GM19023 (cell line): ENCODE data around the gene BRS3.
"Not testable (repeated sequence)": the region's sequence is repeated elsewhere in the genome, so short reads cannot be mapped to it uniquely, and the experiment has no call there.

Experiments used
- ATAC-seq: cut with Tn5 transposase; IDR thresholded peaks from one replicate; pipeline ENCODE4 v1.9.1; 2021; ENCODE audit warnings: mild to moderate bottlenecking, moderate library complexity; ENCODE audit not compliant: unreplicated experiment

The BRS3 gene

GRCh38 chrX:136487647-136488046 lies at the start of gene BRS3:
Gene BRS3, plus strand, starts transcription at chrX:136487947. Its CDS starts 168 bp downstream, at chrX:136488115.
- no peak for ATAC-seq

GRCh38 chrX:136438192-136438591 lies 49.6 kb upstream of the BRS3 start:
- ATAC-seq: no peak

DNA sequence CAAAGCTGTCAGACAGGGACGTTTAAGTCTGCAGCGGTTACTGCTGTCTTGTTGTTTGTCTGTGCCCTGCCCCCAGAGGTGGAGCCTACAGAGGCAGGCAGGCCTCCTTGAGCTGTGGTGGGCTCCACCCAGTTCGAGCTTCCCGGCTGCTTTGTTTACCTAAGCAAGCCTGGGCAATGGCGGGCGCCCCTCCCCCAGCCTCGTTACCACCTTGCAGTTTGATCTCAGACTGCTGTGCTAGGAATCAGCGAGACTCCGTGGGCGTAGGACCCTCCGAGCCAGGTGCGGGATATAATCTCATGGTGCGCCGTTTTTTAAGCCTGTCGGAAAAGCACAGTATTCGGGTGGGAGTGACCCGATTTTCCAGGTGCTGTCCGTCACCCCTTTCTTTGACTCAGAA lies 42.1 kb upstream of the BRS3 start:
- not testable (repeated sequence) for ATAC-seq

DNA sequence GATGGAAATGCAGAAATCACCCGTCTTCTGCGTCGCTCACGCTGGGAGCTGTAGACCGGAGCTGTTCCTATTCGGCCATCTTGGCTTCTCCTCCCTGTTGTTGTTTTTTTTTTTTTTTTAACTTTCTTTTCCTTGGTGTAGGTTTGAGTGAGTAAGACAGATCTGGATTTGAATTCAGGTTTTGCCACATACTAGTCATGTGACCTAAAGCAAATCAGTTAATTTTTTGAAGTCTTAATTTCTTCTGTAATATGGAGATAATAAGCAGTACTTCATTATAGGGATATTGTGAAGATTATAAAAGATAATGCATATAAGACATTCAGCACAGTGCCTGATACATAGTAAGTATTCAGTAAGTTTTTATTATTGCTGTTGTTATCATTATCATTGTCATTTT lies 41.5 kb upstream of the BRS3 start:
- no peak for ATAC-seq

- ATAC-seq: no peak
Observed at GRCh38 chrX:136447308-136447707, 40.4 kb upstream of the BRS3 start.

- ATAC-seq: no peak
Observed at GRCh38 chrX:136447968-136448367, 39.8 kb upstream of the BRS3 start.

GRCh38 chrX:136450050-136450830 lies 37.5 kb upstream of the BRS3 start:
- no peak for ATAC-seq

DNA sequence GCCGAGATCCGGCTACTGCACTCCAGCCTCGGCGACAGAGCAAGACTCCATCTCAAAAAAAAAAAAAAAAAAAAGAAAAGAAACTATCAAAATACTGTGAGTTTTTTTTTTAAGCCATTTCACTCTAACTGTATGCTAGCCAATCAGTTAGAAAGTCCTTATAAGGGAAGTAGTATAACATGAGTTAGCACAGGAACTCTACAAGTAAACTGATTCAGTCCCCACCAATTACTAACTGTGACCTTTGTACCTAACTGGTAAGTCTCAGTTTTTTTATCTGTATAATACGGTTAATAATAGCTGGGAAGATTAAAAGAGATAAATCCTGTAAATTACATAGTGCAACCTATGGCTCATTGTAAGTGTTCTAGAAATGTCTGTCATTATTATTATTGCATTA lies 35.1 kb upstream of the BRS3 start:
- ATAC-seq: no peak

GRCh38 chrX:136453114-136453513 lies 34.6 kb upstream of the BRS3 start:
- no peak for ATAC-seq

DNA sequence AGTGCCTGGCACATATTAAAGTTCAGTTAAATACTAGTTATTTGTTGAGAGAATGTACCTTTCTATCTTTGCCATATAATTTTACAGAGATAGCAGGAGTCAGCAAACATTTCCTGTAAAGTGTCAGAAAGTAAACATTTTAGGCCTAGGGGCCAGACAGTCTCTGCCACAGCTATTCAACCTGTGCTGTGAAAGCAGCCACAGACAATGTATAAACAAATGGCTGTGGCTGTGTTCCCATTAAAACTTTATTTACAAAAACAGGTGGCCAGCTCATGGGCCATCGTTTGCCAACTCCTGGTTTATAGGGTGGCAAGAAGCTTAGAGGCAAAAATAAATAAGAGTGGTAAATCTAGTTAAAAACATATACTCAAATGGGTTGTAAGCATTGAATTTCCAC lies 34.0 kb upstream of the BRS3 start:
- ATAC-seq: no peak

GRCh38 chrX:136456133-136456532 lies 31.6 kb upstream of the BRS3 start:
- ATAC-seq: no peak

DNA sequence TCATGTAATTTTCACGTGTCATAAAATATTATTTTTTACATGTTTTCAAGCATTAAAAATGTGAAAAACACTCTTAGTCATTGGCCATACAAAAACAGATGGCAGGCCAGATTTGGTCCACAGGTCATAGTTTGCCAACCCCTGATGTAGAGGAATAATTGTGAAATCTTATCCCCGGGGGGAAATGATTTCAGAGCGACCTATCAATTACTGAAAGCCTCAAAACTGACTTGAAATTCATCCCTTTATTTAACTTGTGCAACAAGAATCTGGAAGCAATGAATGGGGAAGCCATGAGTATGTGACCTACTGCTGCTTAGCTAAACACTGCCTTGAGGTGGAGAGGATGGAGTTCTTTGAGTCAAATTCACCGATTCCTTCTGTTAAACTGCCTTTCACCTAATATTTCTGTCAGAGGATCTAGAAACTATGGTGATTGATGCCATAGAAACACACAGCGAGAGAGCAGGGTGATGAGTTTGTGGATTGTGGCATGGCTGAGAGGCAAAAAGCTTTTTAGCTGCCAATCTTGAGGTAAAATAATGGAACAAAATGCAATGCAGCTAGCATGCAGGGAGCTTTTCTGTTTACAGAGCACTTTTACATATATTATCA lies 30.3 kb upstream of the BRS3 start:
- ATAC-seq: no peak

DNA sequence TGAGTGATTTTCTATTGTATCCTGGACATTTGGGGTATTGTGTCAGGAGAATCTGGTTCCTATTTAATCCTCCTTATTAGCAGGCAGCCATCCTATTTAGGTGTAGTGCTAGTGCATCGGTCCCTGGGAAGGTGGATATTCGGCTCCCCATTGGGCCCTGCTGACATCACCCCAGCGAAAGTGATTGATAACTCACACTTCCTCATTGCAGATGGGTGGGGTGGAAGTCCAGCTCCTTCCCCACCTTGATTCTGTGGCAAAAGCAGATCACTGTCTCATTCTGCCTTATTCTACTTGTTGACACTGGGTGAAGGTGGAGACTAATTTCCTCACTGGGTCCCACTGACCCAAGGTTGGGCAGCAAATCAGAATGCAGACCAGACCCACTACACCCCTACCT lies 23.2 kb upstream of the BRS3 start:
- no peak for ATAC-seq

GRCh38 chrX:136467303-136467702 lies 20.4 kb upstream of the BRS3 start:
- no peak for ATAC-seq

DNA sequence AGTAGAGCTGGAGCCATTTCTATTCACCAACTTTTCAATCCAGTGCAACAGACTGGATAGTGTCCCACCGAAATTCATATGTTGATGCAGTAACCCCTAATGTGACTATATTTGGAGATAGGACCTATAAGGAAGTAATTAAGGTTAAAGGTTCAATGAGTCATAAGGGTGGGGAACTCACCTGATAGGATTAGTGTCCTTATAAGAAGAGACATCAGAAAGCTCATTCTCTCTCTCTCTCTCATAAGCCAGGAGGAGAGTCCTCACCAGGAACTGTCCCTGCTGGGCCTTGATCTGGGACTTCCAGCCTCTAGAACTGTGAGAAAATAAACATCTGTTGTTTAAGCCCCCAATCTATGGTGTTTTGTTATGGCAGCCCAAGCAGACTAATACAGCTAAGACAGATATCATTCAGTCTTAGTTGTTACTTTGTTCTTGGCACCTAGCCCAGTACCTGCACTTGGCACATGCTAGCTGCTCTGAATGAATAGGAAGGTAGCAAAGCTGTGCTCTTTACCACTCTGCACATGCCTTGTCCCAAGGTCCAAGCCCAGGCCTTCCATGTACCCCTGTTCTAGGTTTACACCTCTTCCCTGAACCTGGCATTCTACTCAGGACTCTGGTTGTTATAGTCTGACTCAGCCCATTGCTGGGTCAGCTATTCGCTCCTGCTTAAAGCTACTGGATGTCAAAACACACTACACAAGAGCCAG lies 19.2 kb upstream of the BRS3 start:
- no peak for ATAC-seq

DNA sequence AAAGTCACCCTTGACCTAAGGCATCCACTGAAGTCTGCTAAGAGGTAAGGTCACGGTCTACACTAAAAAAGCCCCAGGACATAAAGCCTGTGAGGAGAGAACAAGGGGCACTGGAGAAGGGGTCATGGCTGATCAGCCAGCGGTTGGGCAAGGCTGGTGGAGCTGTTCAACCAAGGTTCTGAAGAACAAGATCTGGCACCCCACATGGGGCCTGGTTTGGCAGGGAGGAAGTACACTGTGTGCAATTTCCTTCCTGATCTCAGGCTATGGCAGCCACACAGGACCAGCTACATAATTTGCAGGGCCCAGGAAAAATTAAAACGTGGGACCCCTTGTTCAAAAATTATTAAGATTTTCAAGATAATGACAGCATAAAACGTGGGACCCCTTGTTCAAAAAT lies 14.1 kb upstream of the BRS3 start:
- ATAC-seq: no peak

- no peak for ATAC-seq
Observed at GRCh38 chrX:136475236-136475635, 12.5 kb upstream of the BRS3 start.

GRCh38 chrX:136476501-136476900 lies 11.2 kb upstream of the BRS3 start:
- ATAC-seq: no peak

DNA sequence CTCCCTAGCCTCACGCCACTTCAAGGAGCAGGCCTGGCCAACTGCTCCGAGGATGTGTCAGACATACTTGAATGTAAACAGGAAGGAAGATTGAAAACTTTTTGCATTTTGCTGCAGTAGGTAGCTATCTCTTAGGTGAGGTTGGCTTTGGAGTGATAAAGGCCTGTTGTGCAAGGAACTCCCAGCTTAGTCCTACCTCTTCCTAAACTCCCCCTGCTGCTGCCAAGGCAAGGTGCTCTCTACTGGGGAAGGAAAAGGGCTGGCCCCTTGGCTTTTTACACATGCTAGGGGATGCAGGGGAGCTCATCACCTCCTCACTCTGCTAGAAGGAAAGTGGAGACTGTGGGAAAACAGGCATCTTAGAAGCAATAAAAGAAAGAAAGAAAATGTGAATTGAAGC lies 10.7 kb upstream of the BRS3 start:
- no peak for ATAC-seq

DNA sequence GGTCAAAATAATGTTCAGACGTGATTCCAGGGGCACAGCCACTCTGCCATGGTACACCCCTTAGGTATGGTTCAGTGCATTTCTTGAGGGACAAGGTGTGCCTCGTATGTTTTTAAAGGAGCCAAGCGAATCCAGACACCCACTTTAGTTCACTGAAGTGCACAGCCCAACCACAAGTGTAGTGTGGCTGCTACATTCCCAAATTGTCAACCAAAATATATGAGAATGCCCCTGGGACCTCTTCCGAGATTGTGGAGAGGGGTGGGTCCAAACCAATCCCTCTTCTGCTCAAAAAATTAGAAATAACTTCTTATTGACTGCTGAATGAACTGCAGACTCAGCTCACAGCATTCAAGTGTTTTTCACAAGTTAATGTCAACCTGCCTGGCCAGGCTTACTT lies 7.4 kb upstream of the BRS3 start:
- no peak for ATAC-seq

- ATAC-seq: no peak
Observed at GRCh38 chrX:136488706-136489105, 959 bp downstream of the BRS3 start.

DNA sequence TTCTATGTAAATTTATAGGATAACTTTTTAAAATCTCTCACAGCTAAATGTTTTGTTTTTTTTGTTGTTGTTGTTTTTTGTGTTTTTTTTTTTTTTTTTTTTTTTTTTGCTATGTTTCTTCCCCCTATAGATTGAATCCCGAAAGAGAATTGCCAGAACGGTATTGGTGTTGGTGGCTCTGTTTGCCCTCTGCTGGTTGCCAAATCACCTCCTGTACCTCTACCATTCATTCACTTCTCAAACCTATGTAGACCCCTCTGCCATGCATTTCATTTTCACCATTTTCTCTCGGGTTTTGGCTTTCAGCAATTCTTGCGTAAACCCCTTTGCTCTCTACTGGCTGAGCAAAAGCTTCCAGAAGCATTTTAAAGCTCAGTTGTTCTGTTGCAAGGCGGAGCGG lies 4.1 kb downstream of the BRS3 start:
- ATAC-seq: no peak
